Keratinocyte (primary cell): ENCODE measurements around the gene CDYL2. TPM values are rescaled to one million over a fixed set of nuclear protein-coding genes. Genes with fewer than 3 reads are reported as not detected.

ENCODE experiments used
- DNase-seq: peaks from one replicate; pipeline ENCODE4 v3.0.0-alpha.2; 2011; ENCODE audit warnings: low read depth, missing footprints, low spot score
- FAIRE-seq: peaks from 2 replicates; lab custom pipeline; 2011; peaks lifted over from hg19 to GRCh38; lab: Jason Lieb, UNC
- H2AFZ ChIP-seq: 2 replicates; pipeline ENCODE4 v1.6.0; 2012; ENCODE audit warnings: low read length, control low read depth, inconsistent platforms; ENCODE audit not compliant: control insufficient read depth
- H3K27ac ChIP-seq: 2 replicates; pipeline ENCODE4 v1.5.1; 2011; ENCODE audit warnings: low read length; ENCODE audit not compliant: control insufficient read depth, insufficient read depth
- H3K27me3 ChIP-seq: 3 replicates; pipeline ENCODE4 v1.6.0; 2011; ENCODE audit warnings: low read length; ENCODE audit not compliant: control insufficient read depth, insufficient read depth; ENCODE audit errors: extremely low read depth
- H3K36me3 ChIP-seq, 2 experiments: 2 replicates in 1 of 2; 3 replicates in 1 of 2; pipeline ENCODE4 v1.5.1; 2011; ENCODE audit warnings: low read length in 2 of 2, mild to moderate bottlenecking in 1 of 2; ENCODE audit not compliant: control insufficient read depth in 2 of 2, insufficient read depth in 2 of 2; ENCODE audit errors: extremely low read depth in 1 of 2
- H3K4me1 ChIP-seq: 3 replicates; pipeline ENCODE4 v1.5.1; 2011; ENCODE audit warnings: low read length; ENCODE audit not compliant: control insufficient read depth, insufficient read depth; ENCODE audit errors: extremely low read depth
- H3K4me2 ChIP-seq: 3 replicates; pipeline ENCODE4 v1.6.0; 2011; ENCODE audit warnings: low read depth, low read length; ENCODE audit not compliant: control insufficient read depth, insufficient read depth; ENCODE audit errors: extremely low read depth
- H3K4me3 ChIP-seq, 3 experiments: fragments of 200-600 bp in 1 of 3; sonication (generic) in 1 of 3; 2 replicates in 2 of 3; 3 replicates in 1 of 3; pipeline ENCODE4 v1.5.1; 2011 to 2016; ENCODE audit warnings: low read length in 3 of 3, mild to moderate bottlenecking in 3 of 3, control low read depth in 2 of 3, inconsistent platforms in 1 of 3, low read depth in 1 of 3, mixed read lengths in 1 of 3, mixed run types in 1 of 3, moderate library complexity in 1 of 3; ENCODE audit not compliant: control insufficient read depth in 2 of 3, insufficient read depth in 2 of 3; ENCODE audit errors: extremely low read depth in 1 of 3
- H3K79me2 ChIP-seq: 2 replicates; pipeline ENCODE4 v1.6.0; 2012; ENCODE audit warnings: low read length; ENCODE audit not compliant: control insufficient read depth, insufficient read depth
- H3K9ac ChIP-seq: 3 replicates; pipeline ENCODE4 v1.6.0; 2011; ENCODE audit warnings: low read length; ENCODE audit not compliant: control insufficient read depth, insufficient read depth; ENCODE audit errors: extremely low read depth
- H3K9me1 ChIP-seq: 3 replicates; pipeline ENCODE4 v1.6.0; 2011; ENCODE audit warnings: low read length; ENCODE audit not compliant: control insufficient read depth, insufficient read depth; ENCODE audit errors: extremely low read depth
- H3K9me3 ChIP-seq: 2 replicates; pipeline ENCODE4 v1.5.1; 2012; ENCODE audit warnings: low read depth, low read length; ENCODE audit not compliant: control insufficient read depth
- H4K20me1 ChIP-seq: 3 replicates; pipeline ENCODE4 v1.6.0; 2011; ENCODE audit warnings: low read length; ENCODE audit not compliant: control insufficient read depth, insufficient read depth; ENCODE audit errors: extremely low read depth
- CTCF ChIP-seq, 3 experiments: IDR thresholded peaks in 1 of 3; conservative IDR thresholded peaks in 1 of 3; optimal IDR thresholded peaks in 1 of 3; 2 replicates in 2 of 3; 3 replicates in 1 of 3; pipeline versions ENCODE3 to v1.5.1; 2011; ENCODE audit warnings: low read length in 3 of 3, mild to moderate bottlenecking in 3 of 3, moderate library complexity in 2 of 3, control low read depth in 1 of 3, inconsistent platforms in 1 of 3; ENCODE audit not compliant: insufficient read depth in 2 of 3; ENCODE audit errors: extremely low read depth in 1 of 3
- EZH2 ChIP-seq: IDR thresholded peaks from one replicate; pipeline ENCODE4 v1.6.1; 2012; ENCODE audit warnings: inconsistent platforms, mild to moderate bottlenecking, low read length, moderate library complexity
- dilution Hi-C: fragments of 300-500 bp; cut with MboI; formaldehyde crosslinking; loops from one replicate; pipeline ENCODE4 v1.7.0; 2020; ENCODE audit warnings: low sequenced_read_pairs; ENCODE audit not compliant: extremely low pct_ligation_motif_present
- polyA plus RNA-seq, 5 experiments: library from polyadenylated mRNA; depleted of rRNA in 3 of 5; stranded (reverse) in 3 of 5; stranded (forward) in 1 of 5; unstranded in 1 of 5; fragments of >200 nt; gene quantifications; 1 replicate in 1 of 5; 2 replicates in 3 of 5; 3 replicates in 1 of 5; pipeline versions ENCODE4 v1.2.1 to v1.2.3, GENCODE V29; 2011 to 2012; ENCODE audit warnings: missing spikeins in 2 of 5, low read depth in 1 of 5, low replicate concordance in 1 of 5

Gene CDYL2
- polyA plus RNA-seq, 1 donor (not counting 4 experiments of a cell fraction or from before 2014, with no cell fraction given), result 2.0 TPM

- H3K36me3 ChIP-seq, result no peaks in the 10 kb centered on the region
- H3K9me1 ChIP-seq, result no peaks in the 10 kb centered on the region
- no peaks in the 10 kb centered on the region for H3K4me1 ChIP-seq
- no peak overlapping the region for H2AFZ ChIP-seq
- H3K9ac ChIP-seq, result no peak overlapping the region
- H4K20me1 ChIP-seq, result no peaks in the 10 kb centered on the region
- no peaks in the 10 kb centered on the region for H3K79me2 ChIP-seq
- no peak for FAIRE-seq
- dilution Hi-C loops, result no loop called here
- no peak overlapping the region for H3K4me3 ChIP-seq
- no peak overlapping the region for H3K27ac ChIP-seq
- TF ChIP-seq CTCF (optimal IDR thresholded peaks at IDR 0.05 in 1 of 3, IDR thresholded peaks at IDR 0.05 in 1 of 3, conservative IDR thresholded peaks at IDR 0.05 in 1 of 3; ENCODE audit: extremely low read depth in 1 of 3, insufficient read depth in 2 of 3, low read length in 3 of 3), result no peak
- no peak for TF ChIP-seq EZH2
- H3K4me2 ChIP-seq, result no peak overlapping the region
- no peaks in the 10 kb centered on the region for H3K27me3 ChIP-seq
- no peaks in the 10 kb centered on the region for H3K9me3 ChIP-seq
- DNase-seq, result no peak
These were observed 109.4 kb downstream of the CDYL2 start for GRCh38 chr16:80695020-80695419.

DNA sequence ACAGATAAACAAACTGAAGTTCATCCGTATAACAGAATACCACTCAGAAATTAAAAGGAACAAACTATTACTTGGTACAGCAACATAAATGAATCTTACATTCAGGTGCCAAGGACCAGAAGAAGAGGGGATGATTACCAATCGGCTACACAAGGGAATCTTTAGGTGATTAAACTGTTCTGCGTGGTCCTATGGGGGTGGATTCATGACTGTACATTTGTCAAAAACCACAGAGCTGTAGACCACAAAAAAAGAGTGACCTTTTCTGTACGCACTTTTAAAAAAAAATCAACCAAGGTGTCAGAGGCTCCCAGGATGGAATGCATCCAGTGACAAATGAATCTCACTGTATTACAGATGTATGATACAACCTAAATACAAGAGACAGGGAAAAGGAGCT, 110.8 kb downstream of the CDYL2 start:
- H3K36me3 ChIP-seq, result no peaks in the 10 kb centered on the region
- H3K4me1 ChIP-seq, result no peaks in the 10 kb centered on the region
- no peak overlapping the region for H3K27ac ChIP-seq
- no peak for TF ChIP-seq CTCF (optimal IDR thresholded peaks at IDR 0.05 in 1 of 3, IDR thresholded peaks at IDR 0.05 in 1 of 3, conservative IDR thresholded peaks at IDR 0.05 in 1 of 3; ENCODE audit: extremely low read depth in 1 of 3, insufficient read depth in 2 of 3, low read length in 3 of 3)
- TF ChIP-seq EZH2, result no peak
- H2AFZ ChIP-seq, result no peak overlapping the region
- H3K79me2 ChIP-seq, result no peaks in the 10 kb centered on the region
- dilution Hi-C loops, result no loop called here
- DNase-seq (no peak), FAIRE-seq (no peak)
- H3K4me3 ChIP-seq, result no peak overlapping the region
- no peaks in the 10 kb centered on the region for H3K9me3 ChIP-seq
- H3K27me3 ChIP-seq, result no peaks in the 10 kb centered on the region
- no peak overlapping the region for H3K4me2 ChIP-seq
- no peak overlapping the region for H3K9ac ChIP-seq
- H4K20me1 ChIP-seq, result no peaks in the 10 kb centered on the region
- H3K9me1 ChIP-seq, result no peaks in the 10 kb centered on the region
